ENCODE data around the gene PABPN1L.
"Not testable (repeated sequence)": the region's sequence is repeated elsewhere in the genome, so short reads cannot be mapped to it uniquely, and the experiment has no call there.

Gene PABPN1L

GRCh38 chr16:88901718-88902337 is 35.4 kb upstream of the PABPN1L start:
- no peak for DNase-seq (ENCODE audit: low read depth)

GRCh38 chr16:88900662-88901052 is 34.2 kb upstream of the PABPN1L start:
- no peak for DNase-seq (ENCODE audit: low read depth)

- DNase-seq (ENCODE audit: low read depth), result no peak
These were observed 33.6 kb upstream of the PABPN1L start for GRCh38 chr16:88899901-88900661.

GRCh38 chr16:88897696-88898425 is 31.4 kb upstream of the PABPN1L start:
- no peak for DNase-seq (ENCODE audit: low read depth)

- no peak for DNase-seq (ENCODE audit: low read depth)
These were observed 30.0 kb upstream of the PABPN1L start for GRCh38 chr16:88896238-88897070.

- DNase-seq (ENCODE audit: low read depth), result no peak
These were observed 28.9 kb upstream of the PABPN1L start for GRCh38 chr16:88895335-88895734.

GRCh38 chr16:88894681-88895300 is 28.3 kb upstream of the PABPN1L start:
- DNase-seq (ENCODE audit: low read depth), result no peak

GRCh38 chr16:88894266-88894665 is 27.8 kb upstream of the PABPN1L start:
- DNase-seq (ENCODE audit: low read depth), result not testable (repeated sequence)

- DNase-seq (ENCODE audit: low read depth), result no peak
These were observed 26.9 kb upstream of the PABPN1L start for GRCh38 chr16:88893127-88893968.

- DNase-seq (ENCODE audit: low read depth), result no peak
These were observed 25.6 kb upstream of the PABPN1L start for GRCh38 chr16:88892065-88892464.

- no peak for DNase-seq (ENCODE audit: low read depth)
These were observed 24.6 kb upstream of the PABPN1L start for GRCh38 chr16:88891083-88891482.

- DNase-seq (ENCODE audit: low read depth), result not testable (repeated sequence)
These were observed 23.4 kb upstream of the PABPN1L start for GRCh38 chr16:88889702-88890352.

- DNase-seq (ENCODE audit: low read depth), result no peak
These were observed 22.3 kb upstream of the PABPN1L start for GRCh38 chr16:88888461-88889387.

GRCh38 chr16:88888057-88888456 is 21.6 kb upstream of the PABPN1L start:
- no peak for DNase-seq (ENCODE audit: low read depth)

GRCh38 chr16:88886845-88887521 is 20.5 kb upstream of the PABPN1L start:
- no peak for DNase-seq (ENCODE audit: low read depth)

- DNase-seq (ENCODE audit: low read depth), result no peak
These were observed 20.0 kb upstream of the PABPN1L start for GRCh38 chr16:88886420-88886844.

- DNase-seq (ENCODE audit: low read depth), result no peak
These were observed 19.3 kb upstream of the PABPN1L start for GRCh38 chr16:88885693-88886280.

Data from activated T-cell treated with anti-CD3 and anti-CD28 coated beads for 1 hour (primary cell).